Astrocyte (in vitro differentiated cells and primary cell): ENCODE results near the gene GSTT4. TPM values are rescaled to one million over a fixed set of nuclear protein-coding genes. Genes with fewer than 3 reads are reported as not detected.
"Not testable (repeated sequence)": the region's sequence is repeated elsewhere in the genome, so short reads cannot be mapped to it uniquely, and the experiment has no call there.

ENCODE experiments used
- DNase-seq: peaks from one replicate; pipeline ENCODE4 v3.0.0-alpha.2; 2010; ENCODE audit warnings: low read depth
- FAIRE-seq: peaks from 2 replicates; lab custom pipeline; 2011; peaks lifted over from hg19 to GRCh38; lab: Jason Lieb, UNC
- H2AFZ ChIP-seq: 2 replicates; pipeline ENCODE4 v1.6.0; 2012; ENCODE audit warnings: low read depth, low read length, inconsistent platforms
- H3K27ac ChIP-seq: 2 replicates; pipeline ENCODE4 v1.5.1; 2011; ENCODE audit warnings: low read depth, low read length, inconsistent platforms
- H3K27me3 ChIP-seq: 2 replicates; pipeline ENCODE4 v1.6.0; 2011; ENCODE audit warnings: low read length, inconsistent platforms; ENCODE audit not compliant: insufficient read depth
- H3K36me3 ChIP-seq: 2 replicates; pipeline ENCODE4 v1.5.1; 2011; ENCODE audit warnings: low read length, inconsistent platforms; ENCODE audit not compliant: insufficient read depth
- H3K4me1 ChIP-seq: 2 replicates; pipeline ENCODE4 v1.5.1; 2011; ENCODE audit warnings: low read length, inconsistent platforms; ENCODE audit not compliant: insufficient read depth
- H3K4me2 ChIP-seq: 2 replicates; pipeline ENCODE4 v1.6.0; 2012; ENCODE audit warnings: low read length, inconsistent platforms
- H3K4me3 ChIP-seq: 2 replicates; pipeline ENCODE4 v1.5.1; 2011; ENCODE audit warnings: low read depth, mild to moderate bottlenecking, low read length, inconsistent platforms; ENCODE audit not compliant: insufficient read depth
- H3K79me2 ChIP-seq: 2 replicates; pipeline ENCODE4 v1.6.0; 2012; ENCODE audit warnings: mild to moderate bottlenecking, low read length, inconsistent platforms; ENCODE audit not compliant: insufficient read depth
- H3K9ac ChIP-seq: 2 replicates; pipeline ENCODE4 v1.6.0; 2012; ENCODE audit warnings: mild to moderate bottlenecking, low read length, inconsistent platforms
- H3K9me3 ChIP-seq: 2 replicates; pipeline ENCODE4 v1.5.1; 2012; ENCODE audit warnings: low read depth, mild to moderate bottlenecking, low read length, inconsistent platforms; ENCODE audit not compliant: insufficient read depth
- H4K20me1 ChIP-seq: 2 replicates; pipeline ENCODE4 v1.6.0; 2012; ENCODE audit warnings: low read length, inconsistent platforms; ENCODE audit not compliant: insufficient read depth
- H3K27ac Mint-ChIP-seq: one replicate; pipeline ENCODE4 v1.8.0; 2021; ENCODE audit warnings: mild to moderate bottlenecking, mixed read lengths; ENCODE audit not compliant: unreplicated experiment
- H3K27me3 Mint-ChIP-seq: one replicate; pipeline ENCODE4 v1.8.0; 2021; ENCODE audit warnings: low read depth, mixed read lengths; ENCODE audit not compliant: unreplicated experiment
- H3K36me3 Mint-ChIP-seq: one replicate; pipeline ENCODE4 v1.8.0; 2021; ENCODE audit warnings: low read depth, mixed read lengths; ENCODE audit not compliant: unreplicated experiment
- H3K4me1 Mint-ChIP-seq: one replicate; pipeline ENCODE4 v1.8.0; 2021; ENCODE audit warnings: low read depth, mixed read lengths; ENCODE audit not compliant: unreplicated experiment
- H3K4me3 Mint-ChIP-seq: one replicate; pipeline ENCODE4 v1.8.0; 2021; ENCODE audit warnings: mild to moderate bottlenecking, moderate library complexity, mixed read lengths; ENCODE audit not compliant: unreplicated experiment
- H3K9me3 Mint-ChIP-seq: one replicate; pipeline ENCODE4 v1.8.0; 2021; ENCODE audit warnings: mild to moderate bottlenecking, mixed read lengths; ENCODE audit not compliant: unreplicated experiment
- EZH2 ChIP-seq: IDR thresholded peaks from 2 replicates; pipeline ENCODE4 v1.6.1; 2012; ENCODE audit warnings: mild to moderate bottlenecking, low read length, inconsistent platforms; ENCODE audit not compliant: insufficient read depth
- total RNA-seq: library from RNA; stranded (reverse); gene quantifications from 2 replicates; pipeline ENCODE4 v1.2.1, GENCODE V29; 2021
- TF ChIP-seq, protein P1 (sequence below): IDR thresholded peaks from 2 replicates; pipeline ENCODE4 v1.5.1; 2011; ENCODE audit warnings: low read depth, mild to moderate bottlenecking, inconsistent platforms, low read length, moderate library complexity; ENCODE audit not compliant: insufficient read depth

Gene GSTT4
- total RNA-seq, 1 donor from 2014 or later = not detected

DNA sequence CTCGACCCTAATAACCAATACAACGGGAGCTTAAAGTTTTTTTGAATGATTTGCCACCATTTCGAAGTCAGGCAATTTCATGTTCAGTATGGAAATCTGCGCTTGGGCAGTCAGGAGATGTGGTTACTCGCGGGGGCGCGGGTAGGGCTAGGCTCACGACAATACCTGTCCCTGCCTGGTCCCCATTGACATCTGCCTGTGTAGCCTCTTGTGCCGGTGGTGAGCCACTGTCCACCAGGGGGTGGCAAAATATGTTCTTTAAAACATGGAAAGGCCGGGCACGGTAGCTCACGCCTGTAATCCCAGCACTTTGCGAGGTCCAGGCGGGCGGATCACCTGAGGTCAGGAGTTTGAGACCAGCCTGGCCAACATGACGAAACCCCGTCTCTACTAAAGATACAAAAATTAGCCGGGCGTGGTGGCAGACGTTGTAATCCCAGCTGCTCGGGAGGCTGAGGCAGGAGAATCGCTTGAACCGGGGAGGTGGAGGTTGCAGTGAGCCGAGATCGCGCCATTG, 30.4 kb downstream of the GSTT4 start:
- not testable (repeated sequence) for H3K9me3 Mint-ChIP-seq, H3K4me1 Mint-ChIP-seq, H3K36me3 ChIP-seq, H3K4me3 Mint-ChIP-seq, DNase-seq, H3K9ac ChIP-seq, H3K27ac Mint-ChIP-seq, H3K4me1 ChIP-seq, H3K9me3 ChIP-seq, H3K36me3 Mint-ChIP-seq, H3K27me3 Mint-ChIP-seq, H3K4me2 ChIP-seq, H3K27ac ChIP-seq, H3K27me3 ChIP-seq, H2AFZ ChIP-seq, FAIRE-seq, H3K4me3 ChIP-seq
- H4K20me1 ChIP-seq = peaks cover 18% of the 10 kb centered on the region
- peaks cover 19% of the 10 kb centered on the region for H3K79me2 ChIP-seq

DNA sequence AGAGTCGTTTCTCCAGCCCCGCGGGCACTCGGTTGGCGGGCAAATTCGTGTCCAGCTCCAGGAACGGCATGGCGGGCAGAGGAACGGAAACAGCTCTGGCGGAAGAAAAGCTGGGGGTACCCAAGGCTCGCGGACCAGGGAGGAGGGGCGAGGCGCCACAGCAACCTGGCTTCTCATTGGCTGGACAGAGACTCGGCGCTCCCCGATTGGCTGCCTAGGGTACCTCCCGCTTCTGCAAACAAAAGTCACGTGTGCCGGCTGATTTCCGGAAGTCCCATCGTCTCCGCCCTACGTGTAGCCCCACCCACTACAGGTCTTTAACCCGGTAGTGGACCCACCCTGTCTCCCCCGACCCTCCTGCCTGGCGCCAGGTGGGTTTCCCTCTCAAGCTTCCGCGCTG, 30.9 kb downstream of the GSTT4 start, which contains the start of gene DDT:
DDT (minus strand) TSS at position 97 of the 400 bp plus-strand sequence; CDS start at position 70, 27 bp downstream.
- not testable (repeated sequence) for H3K4me3 Mint-ChIP-seq, H3K36me3 Mint-ChIP-seq
- FAIRE-seq = peak; percentile 69

DNA sequence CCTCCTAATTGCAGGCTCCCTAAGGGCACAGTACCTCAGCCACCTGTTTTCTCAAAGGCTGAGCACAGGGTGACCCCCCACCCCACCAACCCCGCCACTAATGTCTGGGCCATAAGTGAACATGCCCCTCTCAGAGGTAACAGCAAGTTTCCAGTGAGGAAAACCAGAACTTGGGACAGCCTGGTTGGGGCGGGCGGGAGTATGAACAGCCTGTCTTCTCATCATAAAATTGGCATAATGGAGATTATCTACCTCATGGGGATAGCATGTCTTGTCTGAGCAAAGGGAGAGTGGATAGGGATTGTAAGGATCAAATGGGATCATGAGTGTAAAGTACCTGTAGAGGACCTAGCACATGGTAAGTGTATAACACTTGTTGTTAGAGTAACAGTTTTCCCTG, 33.3 kb downstream of the GSTT4 start:
- Histone ChIP-seq H4K20me1 (peaks cover 19% of the 10 kb centered on the region), H3K36me3 (peaks cover 13% of the 10 kb centered on the region), H3K79me2 (peaks cover 19% of the 10 kb centered on the region)
- H3K36me3 Mint-ChIP-seq, H3K27ac ChIP-seq, H2AFZ ChIP-seq, H3K4me2 ChIP-seq, H3K4me1 ChIP-seq, H3K4me1 Mint-ChIP-seq, H3K9me3 ChIP-seq, H3K27me3 ChIP-seq, H3K4me3 ChIP-seq, H3K9me3 Mint-ChIP-seq, H3K27me3 Mint-ChIP-seq, H3K9ac ChIP-seq, FAIRE-seq, H3K27ac Mint-ChIP-seq, DNase-seq: not testable (repeated sequence)
- peak overlapping the region; percentile 57 for H3K4me3 Mint-ChIP-seq

More for the DNA sequence above, 30.9 kb downstream of the GSTT4 start, which contains the start of gene DDT:
- H3K4me3 ChIP-seq, H3K9me3 Mint-ChIP-seq, H3K4me2 ChIP-seq, H3K4me1 Mint-ChIP-seq, H3K27me3 ChIP-seq, H3K27me3 Mint-ChIP-seq, H3K9ac ChIP-seq, DNase-seq, H3K4me1 ChIP-seq, H3K27ac Mint-ChIP-seq, H2AFZ ChIP-seq, H3K27ac ChIP-seq, H3K9me3 ChIP-seq: not testable (repeated sequence)
- H4K20me1 ChIP-seq = peaks cover 19% of the 10 kb centered on the region
- H3K36me3 ChIP-seq = peaks cover 13% of the 10 kb centered on the region
- peaks cover 19% of the 10 kb centered on the region for H3K79me2 ChIP-seq

DNA sequence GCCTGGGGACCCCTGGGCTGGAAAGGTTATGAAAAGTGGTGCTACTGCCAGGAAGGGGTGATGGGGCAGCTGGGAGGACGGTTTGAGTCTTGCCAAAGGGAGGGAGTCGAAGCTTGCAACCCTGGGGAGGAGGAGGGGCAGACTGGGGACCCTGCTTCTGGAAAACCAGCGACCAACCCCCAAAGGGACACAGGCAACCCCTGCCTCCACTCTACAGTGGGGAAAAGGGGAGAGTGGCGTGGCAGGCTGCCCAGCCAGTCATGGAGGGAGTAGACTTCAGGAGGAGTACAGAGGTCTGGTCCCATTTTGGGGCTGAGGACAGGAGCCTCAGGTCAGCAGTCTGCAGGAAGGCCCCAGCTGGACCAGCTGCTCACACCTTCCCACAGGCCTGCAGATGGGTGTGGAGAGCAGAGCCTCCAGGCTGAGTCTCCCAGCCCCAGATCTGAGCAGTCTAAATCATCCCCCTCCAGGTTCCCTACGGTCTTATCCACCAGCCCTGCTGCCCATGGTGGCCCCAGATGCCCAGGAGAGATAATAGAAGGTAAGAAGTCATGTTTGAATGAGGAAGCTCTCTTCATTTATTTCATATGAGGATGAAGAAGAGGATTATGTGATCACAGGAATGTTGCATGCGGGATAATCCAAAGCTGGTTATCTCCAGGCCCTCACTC, 34.3 kb downstream of the GSTT4 start:
- no peaks in the 10 kb centered on the region for H3K27me3 ChIP-seq
- H3K4me3 ChIP-seq = no peak overlapping the region
- Mint-ChIP-seq H3K27ac (no peak overlapping the region), H3K4me3 (no peak overlapping the region), H3K4me1 (no peaks in the 10 kb centered on the region), H3K27me3 (no peaks in the 10 kb centered on the region), H3K36me3 (peaks cover 5% of the 10 kb centered on the region), H3K9me3 (no peaks in the 10 kb centered on the region)
- no peak overlapping the region for H3K9ac ChIP-seq
- no peak overlapping the region for H3K4me2 ChIP-seq
- no peak overlapping the region for H2AFZ ChIP-seq
- H3K36me3 ChIP-seq = peaks cover 13% of the 10 kb centered on the region
- peaks cover 19% of the 10 kb centered on the region for H3K79me2 ChIP-seq
- H3K9me3 ChIP-seq = no peaks in the 10 kb centered on the region
- no peaks in the 10 kb centered on the region for H3K4me1 ChIP-seq
- H3K27ac ChIP-seq = no peak overlapping the region
- DNase-seq (no peak), FAIRE-seq (no peak)
- peaks cover 19% of the 10 kb centered on the region for H4K20me1 ChIP-seq
- TF ChIP-seq EZH2 = no peak
- TF ChIP-seq, protein P1, sequence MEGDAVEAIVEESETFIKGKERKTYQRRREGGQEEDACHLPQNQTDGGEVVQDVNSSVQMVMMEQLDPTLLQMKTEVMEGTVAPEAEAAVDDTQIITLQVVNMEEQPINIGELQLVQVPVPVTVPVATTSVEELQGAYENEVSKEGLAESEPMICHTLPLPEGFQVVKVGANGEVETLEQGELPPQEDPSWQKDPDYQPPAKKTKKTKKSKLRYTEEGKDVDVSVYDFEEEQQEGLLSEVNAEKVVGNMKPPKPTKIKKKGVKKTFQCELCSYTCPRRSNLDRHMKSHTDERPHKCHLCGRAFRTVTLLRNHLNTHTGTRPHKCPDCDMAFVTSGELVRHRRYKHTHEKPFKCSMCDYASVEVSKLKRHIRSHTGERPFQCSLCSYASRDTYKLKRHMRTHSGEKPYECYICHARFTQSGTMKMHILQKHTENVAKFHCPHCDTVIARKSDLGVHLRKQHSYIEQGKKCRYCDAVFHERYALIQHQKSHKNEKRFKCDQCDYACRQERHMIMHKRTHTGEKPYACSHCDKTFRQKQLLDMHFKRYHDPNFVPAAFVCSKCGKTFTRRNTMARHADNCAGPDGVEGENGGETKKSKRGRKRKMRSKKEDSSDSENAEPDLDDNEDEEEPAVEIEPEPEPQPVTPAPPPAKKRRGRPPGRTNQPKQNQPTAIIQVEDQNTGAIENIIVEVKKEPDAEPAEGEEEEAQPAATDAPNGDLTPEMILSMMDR = no peak
